Measurements from ENCODE around the gene ARVCF.

Gene ARVCF

DNA sequence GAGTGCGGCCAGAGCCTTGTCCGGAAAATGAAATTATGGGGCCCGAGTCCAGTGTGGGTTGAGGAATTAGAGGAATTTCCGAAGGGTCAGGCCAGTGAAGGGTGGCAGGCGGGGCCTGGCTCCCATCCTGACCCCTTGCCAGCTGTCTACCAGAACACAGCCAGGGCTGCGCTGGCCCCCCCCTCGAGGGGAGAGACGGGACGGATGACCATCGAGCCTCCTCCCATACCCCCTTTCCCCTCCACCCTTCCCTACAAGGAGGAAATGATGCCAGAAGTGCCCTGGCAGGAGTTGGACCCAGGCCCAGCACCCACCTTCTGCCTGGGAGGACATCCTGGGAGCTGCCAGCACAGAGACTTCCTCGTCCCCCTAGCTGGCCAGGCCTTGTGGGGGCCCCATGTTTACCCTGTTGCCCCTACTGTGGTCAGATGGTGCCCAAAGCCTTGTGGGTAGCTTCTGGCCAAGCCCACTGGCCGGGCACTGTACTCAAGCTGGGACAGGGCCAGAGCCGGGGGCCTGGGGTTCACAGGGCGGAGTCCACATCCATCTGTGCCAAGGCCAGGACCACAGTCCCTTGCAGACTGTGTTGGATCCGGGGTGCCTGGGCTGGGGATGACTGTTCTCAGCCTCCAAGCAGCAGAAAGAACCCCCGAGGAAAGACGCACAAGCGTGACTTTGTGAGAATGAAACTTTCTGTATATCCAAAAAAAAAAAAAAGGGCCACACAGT lies 20.8 kb downstream of the ARVCF start (continued):
- TF ChIP-seq, protein P1, sequence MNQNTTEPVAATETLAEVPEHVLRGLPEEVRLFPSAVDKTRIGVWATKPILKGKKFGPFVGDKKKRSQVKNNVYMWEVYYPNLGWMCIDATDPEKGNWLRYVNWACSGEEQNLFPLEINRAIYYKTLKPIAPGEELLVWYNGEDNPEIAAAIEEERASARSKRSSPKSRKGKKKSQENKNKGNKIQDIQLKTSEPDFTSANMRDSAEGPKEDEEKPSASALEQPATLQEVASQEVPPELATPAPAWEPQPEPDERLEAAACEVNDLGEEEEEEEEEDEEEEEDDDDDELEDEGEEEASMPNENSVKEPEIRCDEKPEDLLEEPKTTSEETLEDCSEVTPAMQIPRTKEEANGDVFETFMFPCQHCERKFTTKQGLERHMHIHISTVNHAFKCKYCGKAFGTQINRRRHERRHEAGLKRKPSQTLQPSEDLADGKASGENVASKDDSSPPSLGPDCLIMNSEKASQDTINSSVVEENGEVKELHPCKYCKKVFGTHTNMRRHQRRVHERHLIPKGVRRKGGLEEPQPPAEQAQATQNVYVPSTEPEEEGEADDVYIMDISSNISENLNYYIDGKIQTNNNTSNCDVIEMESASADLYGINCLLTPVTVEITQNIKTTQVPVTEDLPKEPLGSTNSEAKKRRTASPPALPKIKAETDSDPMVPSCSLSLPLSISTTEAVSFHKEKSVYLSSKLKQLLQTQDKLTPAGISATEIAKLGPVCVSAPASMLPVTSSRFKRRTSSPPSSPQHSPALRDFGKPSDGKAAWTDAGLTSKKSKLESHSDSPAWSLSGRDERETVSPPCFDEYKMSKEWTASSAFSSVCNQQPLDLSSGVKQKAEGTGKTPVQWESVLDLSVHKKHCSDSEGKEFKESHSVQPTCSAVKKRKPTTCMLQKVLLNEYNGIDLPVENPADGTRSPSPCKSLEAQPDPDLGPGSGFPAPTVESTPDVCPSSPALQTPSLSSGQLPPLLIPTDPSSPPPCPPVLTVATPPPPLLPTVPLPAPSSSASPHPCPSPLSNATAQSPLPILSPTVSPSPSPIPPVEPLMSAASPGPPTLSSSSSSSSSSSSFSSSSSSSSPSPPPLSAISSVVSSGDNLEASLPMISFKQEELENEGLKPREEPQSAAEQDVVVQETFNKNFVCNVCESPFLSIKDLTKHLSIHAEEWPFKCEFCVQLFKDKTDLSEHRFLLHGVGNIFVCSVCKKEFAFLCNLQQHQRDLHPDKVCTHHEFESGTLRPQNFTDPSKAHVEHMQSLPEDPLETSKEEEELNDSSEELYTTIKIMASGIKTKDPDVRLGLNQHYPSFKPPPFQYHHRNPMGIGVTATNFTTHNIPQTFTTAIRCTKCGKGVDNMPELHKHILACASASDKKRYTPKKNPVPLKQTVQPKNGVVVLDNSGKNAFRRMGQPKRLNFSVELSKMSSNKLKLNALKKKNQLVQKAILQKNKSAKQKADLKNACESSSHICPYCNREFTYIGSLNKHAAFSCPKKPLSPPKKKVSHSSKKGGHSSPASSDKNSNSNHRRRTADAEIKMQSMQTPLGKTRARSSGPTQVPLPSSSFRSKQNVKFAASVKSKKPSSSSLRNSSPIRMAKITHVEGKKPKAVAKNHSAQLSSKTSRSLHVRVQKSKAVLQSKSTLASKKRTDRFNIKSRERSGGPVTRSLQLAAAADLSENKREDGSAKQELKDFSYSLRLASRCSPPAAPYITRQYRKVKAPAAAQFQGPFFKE (tag by site-specific recombination; IDR thresholded peaks at IDR 0.05; ENCODE audit: borderline replicate concordance) = no peak
- TF ChIP-seq, protein P2, sequence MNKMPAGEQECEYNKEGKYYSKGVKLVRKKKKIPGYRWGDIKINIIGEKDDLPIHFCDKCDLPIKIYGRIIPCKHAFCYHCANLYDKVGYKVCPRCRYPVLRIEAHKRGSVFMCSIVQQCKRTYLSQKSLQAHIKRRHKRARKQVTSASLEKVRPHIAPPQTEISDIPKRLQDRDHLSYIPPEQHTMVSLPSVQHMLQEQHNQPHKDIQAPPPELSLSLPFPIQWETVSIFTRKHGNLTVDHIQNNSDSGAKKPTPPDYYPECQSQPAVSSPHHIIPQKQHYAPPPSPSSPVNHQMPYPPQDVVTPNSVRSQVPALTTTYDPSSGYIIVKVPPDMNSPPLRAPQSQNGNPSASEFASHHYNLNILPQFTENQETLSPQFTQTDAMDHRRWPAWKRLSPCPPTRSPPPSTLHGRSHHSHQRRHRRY (tag by site-specific recombination; IDR thresholded peaks at IDR 0.05) = no peak
- TF ChIP-seq, protein P3, sequence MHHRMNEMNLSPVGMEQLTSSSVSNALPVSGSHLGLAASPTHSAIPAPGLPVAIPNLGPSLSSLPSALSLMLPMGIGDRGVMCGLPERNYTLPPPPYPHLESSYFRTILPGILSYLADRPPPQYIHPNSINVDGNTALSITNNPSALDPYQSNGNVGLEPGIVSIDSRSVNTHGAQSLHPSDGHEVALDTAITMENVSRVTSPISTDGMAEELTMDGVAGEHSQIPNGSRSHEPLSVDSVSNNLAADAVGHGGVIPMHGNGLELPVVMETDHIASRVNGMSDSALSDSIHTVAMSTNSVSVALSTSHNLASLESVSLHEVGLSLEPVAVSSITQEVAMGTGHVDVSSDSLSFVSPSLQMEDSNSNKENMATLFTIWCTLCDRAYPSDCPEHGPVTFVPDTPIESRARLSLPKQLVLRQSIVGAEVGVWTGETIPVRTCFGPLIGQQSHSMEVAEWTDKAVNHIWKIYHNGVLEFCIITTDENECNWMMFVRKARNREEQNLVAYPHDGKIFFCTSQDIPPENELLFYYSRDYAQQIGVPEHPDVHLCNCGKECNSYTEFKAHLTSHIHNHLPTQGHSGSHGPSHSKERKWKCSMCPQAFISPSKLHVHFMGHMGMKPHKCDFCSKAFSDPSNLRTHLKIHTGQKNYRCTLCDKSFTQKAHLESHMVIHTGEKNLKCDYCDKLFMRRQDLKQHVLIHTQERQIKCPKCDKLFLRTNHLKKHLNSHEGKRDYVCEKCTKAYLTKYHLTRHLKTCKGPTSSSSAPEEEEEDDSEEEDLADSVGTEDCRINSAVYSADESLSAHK (tag by site-specific recombination; IDR thresholded peaks at IDR 0.05) = no peak
- no peak for TF ChIP-seq ZNF792 (tag by site-specific recombination; IDR thresholded peaks at IDR 0.05)

DNA sequence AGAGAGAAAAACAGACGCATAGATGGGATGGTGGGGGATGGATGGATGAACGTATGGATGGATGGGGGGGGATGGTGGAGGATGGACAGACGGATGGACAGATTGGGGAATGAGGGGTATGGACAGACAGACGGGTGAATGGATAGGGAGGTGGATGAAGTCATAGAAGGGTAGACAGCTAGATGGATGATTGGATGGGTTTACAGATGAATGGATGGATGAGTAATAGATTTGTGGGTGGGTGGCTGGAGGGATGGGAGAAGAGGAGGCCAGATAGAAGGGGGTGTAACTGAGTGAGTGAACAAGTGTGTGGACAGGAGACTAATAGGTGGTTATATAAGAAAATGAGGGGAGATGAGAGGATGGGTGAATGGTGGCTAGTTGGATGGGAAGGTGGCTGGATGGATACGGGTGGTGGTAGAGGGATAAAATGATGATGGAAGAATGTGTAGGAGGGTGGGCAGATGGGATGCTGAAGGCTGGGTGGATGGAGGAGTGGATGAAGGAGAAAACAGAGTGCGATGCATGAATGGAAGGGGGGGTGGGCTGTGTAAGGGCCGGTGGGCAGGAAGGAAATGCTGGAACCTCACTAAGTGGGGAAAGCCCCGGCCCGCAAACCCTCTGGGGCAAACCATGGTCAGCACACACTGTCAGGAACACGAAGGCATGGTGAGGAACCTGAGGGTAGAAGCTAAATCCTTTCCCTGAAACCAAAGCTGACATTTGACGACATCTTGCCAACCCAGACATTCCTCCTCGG lies 21.6 kb downstream of the ARVCF start:
- ChIA-PET POLR2A (no interaction called here), CTCF (interaction anchor here (0.7 kb wide), 1 partner anchor 19 kb away, joined by 3 read pairs; no protein-coding TSS in a partner anchor)
- Histone ChIP-seq H3K4me3 (ENCODE audit: low read depth, low read length) (no peak overlapping the region), H3K9me3 (ENCODE audit: control insufficient read depth, insufficient read depth, low read depth, low read length) (no peaks in the 10 kb centered on the region), H3K36me3 (ENCODE audit: control insufficient read depth in 2 of 2, insufficient read depth in 1 of 2, low read length in 2 of 2) (no peaks in the 10 kb centered on the region), H3K4me1 (ENCODE audit: control insufficient read depth, insufficient read depth, low read length) (no peaks in the 10 kb centered on the region), H3K27ac (ENCODE audit: extremely low read depth, low read depth, low read length) (no peak overlapping the region)
- TF ChIP-seq ZNF366 (tag by site-specific recombination; conservative IDR thresholded peaks at IDR 0.05) (peak; percentile 92), ZFHX2 (tag by site-specific recombination; conservative IDR thresholded peaks at IDR 0.05) (peak; percentile 78), ZNF664 (tag by site-specific recombination; IDR thresholded peaks at IDR 0.05) (no peak), EGR2 (tag by site-specific recombination; IDR thresholded peaks at IDR 0.05; ENCODE audit: low read depth) (peak; percentile 95), ZBTB17 (tag by site-specific recombination; IDR thresholded peaks at IDR 0.05) (peak; percentile 89)
- TF ChIP-seq, protein P4, sequence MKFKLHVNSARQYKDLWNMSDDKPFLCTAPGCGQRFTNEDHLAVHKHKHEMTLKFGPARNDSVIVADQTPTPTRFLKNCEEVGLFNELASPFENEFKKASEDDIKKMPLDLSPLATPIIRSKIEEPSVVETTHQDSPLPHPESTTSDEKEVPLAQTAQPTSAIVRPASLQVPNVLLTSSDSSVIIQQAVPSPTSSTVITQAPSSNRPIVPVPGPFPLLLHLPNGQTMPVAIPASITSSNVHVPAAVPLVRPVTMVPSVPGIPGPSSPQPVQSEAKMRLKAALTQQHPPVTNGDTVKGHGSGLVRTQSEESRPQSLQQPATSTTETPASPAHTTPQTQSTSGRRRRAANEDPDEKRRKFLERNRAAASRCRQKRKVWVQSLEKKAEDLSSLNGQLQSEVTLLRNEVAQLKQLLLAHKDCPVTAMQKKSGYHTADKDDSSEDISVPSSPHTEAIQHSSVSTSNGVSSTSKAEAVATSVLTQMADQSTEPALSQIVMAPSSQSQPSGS (tag by site-specific recombination; IDR thresholded peaks at IDR 0.05; ENCODE audit: low read depth) = no peak
